GM21723 (cell line): ENCODE measurements around the gene AMH.

Experiments
- ATAC-seq: cut with Tn5 transposase; IDR thresholded peaks from one replicate; pipeline ENCODE4 v1.9.1; 2021; ENCODE audit warnings: mild to moderate bottlenecking, moderate library complexity; ENCODE audit not compliant: unreplicated experiment

AMH gene

DNA sequence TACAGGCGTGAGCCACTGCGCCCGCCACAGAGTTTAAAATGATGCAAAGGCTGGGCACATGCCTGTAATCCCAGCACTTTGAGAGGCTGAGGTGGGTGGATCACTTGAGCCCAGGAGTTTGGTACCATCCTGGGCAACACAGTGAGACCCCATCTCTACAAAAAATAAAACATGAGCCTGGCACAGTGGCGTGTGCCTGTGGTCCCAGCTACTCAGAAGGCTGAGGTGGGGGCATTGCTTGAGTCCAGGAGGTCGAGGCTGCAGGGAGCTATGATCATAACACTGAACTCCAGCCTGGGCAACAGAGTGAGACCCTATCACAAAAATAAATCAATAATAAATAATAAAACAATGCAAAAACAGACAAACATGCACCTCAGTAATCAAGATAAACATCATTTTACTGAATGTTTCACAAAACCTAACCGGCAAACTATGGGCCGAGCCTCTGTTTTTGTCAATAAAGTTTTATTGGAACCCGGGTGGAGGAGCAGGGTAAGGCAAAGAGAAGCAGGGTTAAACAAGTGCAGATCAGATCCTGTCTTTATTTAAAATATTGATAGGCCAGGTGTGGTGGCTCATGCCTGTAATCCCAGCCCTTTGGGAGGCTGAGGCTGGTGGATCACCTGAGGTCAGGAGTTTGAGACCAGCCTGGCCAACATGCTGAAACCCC, 34.8 kb downstream of the AMH start:
- ATAC-seq = no peak

DNA sequence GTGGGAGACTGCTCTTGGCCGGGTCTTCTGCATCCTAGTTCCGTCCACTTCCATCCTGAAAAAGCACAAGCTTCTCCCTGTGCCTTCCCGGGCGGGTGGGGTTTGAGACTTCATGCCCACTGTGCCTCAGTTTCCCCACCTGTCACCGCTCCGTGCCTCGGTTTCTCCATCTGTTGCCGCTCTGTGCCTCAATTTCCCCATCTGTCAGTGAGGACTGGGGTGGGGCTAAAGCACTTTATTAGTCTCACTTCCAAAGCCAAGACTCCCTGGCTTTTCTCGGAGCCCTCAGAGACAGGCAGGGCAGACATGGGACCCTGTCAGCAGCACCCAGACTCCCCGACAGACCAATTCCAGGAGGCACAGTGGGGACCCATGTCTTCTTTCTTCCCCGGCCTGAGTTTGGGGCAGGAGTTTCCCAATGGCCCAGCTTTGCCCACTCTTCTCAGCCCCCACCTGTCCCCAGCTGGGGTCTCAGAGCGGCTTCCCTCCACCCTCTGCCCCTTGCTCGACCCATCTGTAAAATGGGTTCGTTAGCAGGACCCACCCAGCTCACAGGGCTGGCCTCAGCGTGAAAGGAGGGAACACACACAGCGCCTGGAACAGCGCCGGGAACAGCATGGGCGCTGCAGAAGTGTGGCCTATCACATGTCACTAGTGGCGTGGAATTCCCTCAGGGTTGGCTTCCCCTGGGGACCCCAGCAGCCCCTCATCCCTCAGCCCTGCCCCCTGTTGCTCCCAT, 37.4 kb downstream of the AMH start:
- ATAC-seq = no peak

DNA sequence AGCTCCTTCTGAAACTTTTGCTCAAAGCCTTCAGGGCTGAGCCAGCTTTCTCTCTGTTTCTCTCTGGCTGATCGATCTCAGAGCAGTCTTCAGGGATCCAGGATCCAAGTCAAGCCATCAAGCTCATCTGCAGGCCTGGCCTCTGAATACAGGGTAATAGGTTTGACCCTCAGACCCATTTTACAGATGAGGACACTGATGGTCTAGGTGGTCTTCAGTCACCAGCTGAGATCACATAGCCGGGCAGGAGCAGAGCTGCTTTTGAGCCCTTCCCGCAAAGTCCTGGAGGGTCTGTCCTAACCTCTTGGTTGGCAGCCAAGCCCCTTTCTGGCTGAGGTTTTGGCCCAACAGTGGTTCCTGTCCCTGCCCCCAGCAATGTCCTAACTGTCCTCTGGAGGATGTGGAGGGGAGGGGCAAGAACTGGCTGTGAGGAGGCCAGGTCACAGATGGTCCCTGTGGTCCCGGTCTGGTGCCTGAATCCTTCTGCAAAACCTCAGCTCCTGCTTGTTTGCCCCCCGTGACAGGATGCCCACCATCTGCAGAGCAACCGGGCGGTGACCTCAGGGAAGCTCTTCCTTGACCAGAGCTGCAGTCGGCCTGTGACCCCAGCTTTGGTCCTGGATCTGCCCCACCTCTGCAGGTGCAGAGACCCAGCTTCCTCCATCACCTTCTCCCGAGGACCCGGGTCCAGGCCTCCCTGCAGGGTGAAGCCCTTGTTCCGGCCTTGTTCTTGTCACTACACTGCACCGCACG, 38.6 kb downstream of the AMH start:
- ATAC-seq = no peak

DNA sequence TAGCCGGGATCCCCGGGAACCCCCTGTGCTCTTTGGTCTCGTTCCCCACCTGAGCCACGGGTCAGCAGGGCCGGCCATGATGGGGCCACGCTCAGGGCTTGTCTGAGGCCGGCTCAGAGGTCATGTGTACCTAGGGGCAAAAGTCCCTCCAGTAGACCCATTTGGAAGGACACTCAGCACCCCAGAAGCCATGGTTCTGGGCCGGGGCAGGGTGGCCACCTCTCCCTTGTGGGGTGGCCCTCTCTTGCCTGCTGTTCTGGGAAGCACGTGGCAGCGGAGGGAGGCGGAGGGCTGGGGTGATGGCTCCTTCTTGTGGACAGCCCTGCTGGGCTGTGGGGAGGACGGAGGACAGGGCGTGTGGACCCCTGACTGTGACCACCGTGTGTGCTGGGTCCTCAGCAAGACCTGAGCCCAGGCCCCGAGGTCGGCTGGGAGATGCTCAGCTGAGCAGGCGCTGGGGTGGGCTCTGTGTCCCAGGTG, 39.3 kb downstream of the AMH start:
- no peak for ATAC-seq

DNA sequence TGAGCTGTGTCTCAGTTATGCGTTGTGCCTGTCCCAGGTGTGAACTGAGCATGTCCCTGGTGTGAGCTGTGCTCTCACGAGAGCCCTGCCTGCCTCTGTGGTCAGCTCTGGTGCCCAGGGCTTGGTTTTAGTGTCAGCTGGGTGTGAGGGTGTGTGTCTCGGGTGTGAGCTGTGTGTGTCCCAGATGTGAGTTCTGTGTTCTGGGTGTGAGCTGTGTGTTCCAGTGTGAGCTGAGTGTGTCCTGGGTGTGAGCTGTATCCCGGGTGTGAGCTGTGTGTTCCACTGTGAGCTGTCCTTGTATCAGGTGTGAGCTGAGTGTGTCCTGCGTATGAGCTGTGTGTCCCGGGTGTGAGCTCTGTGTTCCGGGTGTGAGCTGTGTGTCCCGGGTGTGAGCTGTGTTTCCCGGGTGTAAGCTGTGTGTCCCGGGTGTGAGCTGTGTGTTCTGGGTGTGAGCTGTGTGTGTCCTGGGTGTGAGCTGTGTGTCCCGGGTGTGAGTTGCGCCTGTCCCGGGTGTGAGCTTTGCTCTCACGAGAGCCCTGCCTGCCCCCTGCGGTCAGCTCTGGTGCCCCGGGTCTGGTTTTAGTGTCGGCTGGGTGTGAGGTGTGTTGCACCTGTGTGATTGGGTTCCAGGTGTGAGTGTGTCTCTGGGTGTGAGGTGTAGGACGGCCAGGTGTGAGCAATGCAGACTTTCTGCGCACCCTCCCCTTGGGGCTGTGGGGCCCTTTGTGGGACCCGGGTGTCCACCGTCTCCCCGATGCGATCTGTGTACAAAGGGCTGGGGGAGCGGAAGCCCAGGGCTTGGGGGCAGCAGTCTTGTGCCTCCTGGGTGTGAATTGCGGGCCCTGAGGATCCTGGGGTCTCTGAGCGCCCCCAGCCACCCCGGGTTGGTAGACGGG, 39.9 kb downstream of the AMH start:
- ATAC-seq = no peak

DNA sequence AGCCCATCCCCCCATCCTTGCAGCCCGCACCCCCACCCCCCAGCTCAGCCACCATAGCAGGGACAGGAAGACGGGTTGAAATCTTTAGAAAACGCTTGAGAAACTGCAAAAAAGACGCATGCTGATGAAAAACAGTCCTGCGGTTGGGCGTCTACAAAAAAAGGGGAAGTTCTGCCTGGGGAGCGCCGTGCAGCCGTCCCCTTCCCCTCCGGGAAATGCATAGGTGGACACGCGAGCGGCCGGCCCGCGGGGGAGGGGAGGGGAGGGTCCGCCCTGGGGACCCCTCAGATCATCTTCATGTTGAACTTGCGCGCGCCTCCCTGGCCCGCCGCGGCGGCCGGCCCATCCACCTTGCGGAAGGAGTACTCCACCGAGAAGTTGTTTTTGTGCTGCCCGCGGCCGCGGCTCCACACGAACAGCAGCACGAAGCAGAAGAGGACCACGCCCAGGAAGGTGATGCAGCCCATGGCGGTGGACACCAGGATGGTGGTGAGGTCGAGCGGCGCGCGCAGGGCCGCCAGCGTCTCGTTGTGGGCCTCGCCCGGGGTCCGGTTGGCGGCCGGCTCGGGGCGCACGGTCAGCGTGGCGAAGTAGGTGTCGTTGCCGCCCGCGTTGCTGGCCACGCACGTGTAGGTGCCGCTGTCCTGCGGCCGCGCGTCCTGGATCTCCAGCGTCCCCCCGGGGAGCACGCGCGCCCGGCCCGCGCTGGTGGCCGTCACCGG, 40.8 kb downstream of the AMH start:
- ATAC-seq = no peak

DNA sequence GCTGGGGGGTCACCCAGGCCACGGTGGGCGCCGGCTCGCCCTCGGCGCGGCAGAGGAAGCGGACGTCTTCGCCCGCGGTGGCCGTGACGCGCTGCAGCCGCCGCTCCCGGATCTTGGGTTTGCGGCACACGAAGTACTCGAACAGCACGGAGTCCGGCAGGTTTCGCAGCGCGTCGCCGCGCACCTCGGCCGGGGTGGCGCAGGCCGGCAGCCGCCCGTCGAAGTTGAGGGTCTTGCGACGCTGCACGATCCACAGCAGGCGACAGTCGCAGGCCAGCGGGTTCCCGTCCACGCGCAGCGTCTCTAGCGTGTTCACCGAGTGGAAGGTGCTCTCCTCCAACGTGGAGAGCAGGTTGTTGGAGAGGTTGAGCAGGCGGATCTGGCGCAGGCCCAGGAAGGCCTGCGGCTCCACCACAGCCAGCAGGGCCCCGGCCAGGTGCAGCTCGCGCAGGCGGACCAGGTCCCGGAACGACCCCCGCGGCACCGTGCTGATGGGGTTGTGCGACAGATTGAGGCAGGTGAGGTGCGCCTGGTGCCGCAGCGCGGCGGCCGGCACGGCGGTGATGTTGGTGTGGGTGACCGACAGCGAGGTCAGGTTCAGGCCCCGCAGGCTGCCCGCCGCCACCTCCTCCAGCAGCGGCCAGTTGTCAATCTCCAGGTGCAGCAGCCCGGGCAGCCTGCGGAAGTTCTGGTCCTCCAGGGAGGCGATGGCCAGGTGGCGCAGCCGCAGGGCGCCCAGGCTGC, 41.5 kb downstream of the AMH start:
- no peak for ATAC-seq

DNA sequence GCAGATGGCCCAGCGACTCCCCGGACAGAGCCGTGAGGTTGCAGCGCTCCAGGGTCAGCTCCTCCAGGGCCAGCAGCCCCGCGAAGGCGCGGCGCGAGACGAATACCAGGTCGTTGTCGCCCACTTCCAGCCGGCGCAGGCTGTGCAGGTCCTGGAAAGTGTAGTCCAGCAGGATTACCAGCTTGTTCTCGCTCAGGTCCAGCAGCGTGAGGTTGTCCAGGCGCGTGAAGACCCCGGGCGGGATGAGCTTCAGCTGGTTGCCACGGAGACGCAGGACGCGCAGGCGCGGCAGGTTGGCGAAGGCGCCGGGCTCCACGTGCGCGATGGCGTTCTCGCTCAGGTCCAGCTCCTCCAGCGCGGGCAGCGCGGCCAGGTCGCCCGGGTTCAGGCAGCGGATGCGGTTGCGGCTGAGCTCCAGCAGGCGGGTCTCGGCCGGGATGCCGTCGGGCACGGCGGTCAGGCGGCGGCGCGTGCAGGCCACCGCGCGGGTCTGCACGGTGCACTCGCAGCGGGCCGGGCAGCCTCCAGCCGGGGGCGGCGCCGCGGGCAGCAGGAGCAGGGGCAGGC, 42.1 kb downstream of the AMH start:
- ATAC-seq = no peak

DNA sequence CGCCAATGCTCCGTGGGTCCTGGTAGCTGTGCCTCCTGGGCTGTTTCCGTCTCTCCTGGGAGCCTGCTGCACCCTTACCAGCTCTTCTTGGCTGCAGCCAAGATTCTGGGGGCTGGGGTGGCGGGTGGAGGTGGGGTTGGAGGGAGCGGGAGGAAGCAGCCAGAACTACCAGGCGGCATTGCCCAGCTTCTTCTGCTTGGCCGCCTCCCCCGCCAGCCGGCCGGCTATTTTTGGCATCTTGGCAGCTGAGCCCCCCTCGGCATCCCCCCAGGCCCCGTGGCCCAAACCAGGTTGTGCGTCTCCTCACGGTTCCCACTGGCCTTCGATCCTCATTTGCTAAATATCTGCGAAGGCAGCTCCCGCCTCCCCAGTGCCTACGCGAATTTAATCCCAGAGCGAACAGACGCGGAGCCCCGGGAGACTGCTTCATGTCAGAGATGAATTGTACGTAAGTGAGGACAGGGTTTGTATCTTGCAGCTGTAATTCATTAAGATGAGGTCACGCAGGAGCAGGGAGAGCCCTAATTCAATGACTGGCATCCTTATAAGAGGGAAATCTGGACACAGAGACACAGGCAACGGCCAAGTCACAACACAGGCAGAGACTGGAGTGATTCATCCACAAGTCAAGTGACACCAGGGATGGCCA, 45.7 kb downstream of the AMH start:
- no peak for ATAC-seq

DNA sequence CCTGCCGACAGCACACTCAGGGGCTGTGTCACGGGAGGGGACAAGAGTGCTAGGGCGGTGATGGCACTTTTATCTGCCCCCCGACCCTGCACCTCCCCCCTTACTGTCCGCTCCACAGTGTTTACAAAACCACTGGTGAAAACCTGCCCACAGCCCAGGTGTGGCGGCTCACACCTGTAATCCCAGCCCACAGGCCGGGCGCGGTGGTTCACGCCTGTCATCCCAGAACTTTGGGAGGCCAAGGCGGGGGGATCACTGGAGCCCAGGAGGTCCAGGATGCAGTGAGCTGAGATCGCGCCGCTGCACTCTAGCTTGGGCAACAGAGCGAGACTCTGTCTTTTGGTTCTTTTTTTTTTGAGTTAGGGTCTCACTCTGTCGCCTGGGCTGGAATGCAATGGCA, 47.0 kb downstream of the AMH start:
- ATAC-seq = no peak

DNA sequence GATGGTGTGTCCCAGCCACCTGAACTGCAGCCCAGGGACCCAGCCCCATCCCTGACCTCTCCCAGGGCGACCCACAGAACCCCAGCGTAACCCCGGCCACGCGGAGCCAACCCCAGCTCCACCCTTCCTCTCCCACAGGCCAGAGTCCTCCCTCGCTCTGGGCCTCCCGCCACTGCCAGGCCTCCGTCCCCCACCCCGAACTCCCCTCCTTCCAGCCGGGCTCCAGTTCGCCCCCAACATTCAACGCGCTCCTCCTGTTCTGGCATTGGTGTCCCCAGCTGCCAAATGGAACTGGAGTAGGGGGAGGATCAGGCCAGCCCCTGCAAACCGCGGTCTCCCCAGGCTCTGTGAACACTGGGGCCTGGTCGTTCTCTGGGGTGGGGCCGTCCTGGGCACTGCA, 51.4 kb downstream of the AMH start:
- ATAC-seq = no peak
